ENCODE measurements around the gene VSIG8. TPM values are rescaled to one million over a fixed set of nuclear protein-coding genes. Genes with fewer than 3 reads are reported as not detected.

Gene VSIG8
- total and polyA plus RNA-seq, 2 of the 4 experiments (the other 2 are of a cell fraction) = not detected

DNA sequence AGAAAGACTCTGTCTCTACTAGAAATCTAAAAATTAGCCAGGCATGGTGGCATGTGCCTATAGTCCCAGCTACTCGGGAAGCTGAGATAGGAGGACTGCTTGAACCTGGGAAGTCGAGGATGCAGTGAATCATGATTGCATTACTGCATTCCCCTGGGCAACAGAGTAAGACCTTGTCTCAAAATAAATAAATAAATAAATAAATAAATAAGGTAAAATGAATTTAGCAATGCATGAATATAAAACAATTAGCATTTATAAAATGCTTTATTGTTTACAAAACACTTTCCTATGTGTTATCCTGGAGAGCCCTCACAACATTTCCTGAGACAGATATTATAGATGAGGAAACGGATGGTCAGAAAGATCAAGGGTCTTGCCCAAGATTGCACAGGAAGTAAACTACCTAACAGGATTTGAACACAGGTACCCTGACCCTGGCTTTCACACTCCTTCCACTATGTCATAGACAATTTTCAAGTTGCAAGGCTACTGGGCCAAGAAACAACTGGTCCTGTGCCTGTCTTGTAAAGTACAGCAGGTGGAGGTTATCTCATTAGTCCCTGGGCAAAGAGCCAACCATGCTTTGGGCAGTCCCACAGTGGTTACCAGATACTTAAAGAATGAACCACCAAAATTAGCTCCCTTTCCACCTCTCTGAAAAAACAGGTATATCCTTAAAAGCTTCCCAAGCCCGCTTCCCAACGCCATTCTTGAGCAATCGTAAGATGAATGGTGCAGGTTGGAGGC, 15.4 kb upstream of the VSIG8 start:
- intact Hi-C loops (cut with micrococcal nuclease) (no loop called here), in situ Hi-C loops (cut with MboI; ENCODE audit: low sequenced_read_pairs) (loop anchor here (25.0 kb wide), 1 partner anchor 666 kb away; the partner anchor contains the start of gene ACKR1), dilution Hi-C loops (cut with HindIII; ENCODE audit: low sequenced_read_pairs, unreplicated experiment) (loop anchor here (25.0 kb wide), 1 partner anchor 91 kb away; the partner anchor contains the start of gene DUSP23)
- Histone ChIP-seq H4K91ac (ENCODE audit: insufficient read depth, low read depth, low read length) (no peak overlapping the region), H2BK15ac (ENCODE audit: low read depth, low read length) (no peak overlapping the region), H3K9ac (ENCODE audit: low read depth, low read length) (no peak overlapping the region), H3K9me1 (ENCODE audit: insufficient read depth, low read length) (peaks cover 17% of the 10 kb centered on the region), H3K27ac (ENCODE audit: insufficient read depth, low read length) (no peak overlapping the region), H3K9me3 (ENCODE audit: control insufficient read depth, insufficient read depth, low read length) (no peaks in the 10 kb centered on the region), H4K8ac (ENCODE audit: low read depth in 2 of 2, low read length in 2 of 2) (no peak overlapping the region), H2AK9ac (replicated peaks; ENCODE audit: low read depth, low read length, poor library complexity) (no peak overlapping the region), H3K18ac (ENCODE audit: low read depth, low read length) (no peak overlapping the region), H3K36me3 (ENCODE audit: control insufficient read depth, insufficient read depth, low read length) (no peaks in the 10 kb centered on the region), H3K4me2 (ENCODE audit: low read depth, low read length) (no peak overlapping the region), H3K23ac (ENCODE audit: low read depth, low read length) (no peak overlapping the region), H2BK120ac (ENCODE audit: low read depth, low read length) (no peak overlapping the region), H3K14ac (replicated peaks; ENCODE audit: low read depth, low read length) (no peak overlapping the region), H3K4me1 (ENCODE audit: control insufficient read depth, insufficient read depth, low read length) (peaks cover 15% of the 10 kb centered on the region), H4K20me1 (ENCODE audit: insufficient read depth, low read length) (no peaks in the 10 kb centered on the region), H3K27me3 (ENCODE audit: control insufficient read depth, insufficient read depth, low read length) (no peaks in the 10 kb centered on the region), H2AK5ac (ENCODE audit: low read depth, low read length) (no peak overlapping the region), H2AFZ (replicated peaks; ENCODE audit: low read length, poor library complexity) (no peak overlapping the region), H3K79me1 (ENCODE audit: low read depth in 1 of 2, low read length in 2 of 2) (no peaks in the 10 kb centered on the region), H3K4me3 (ENCODE audit: insufficient read depth, low read depth, low read length) (no peak overlapping the region), H2BK5ac (ENCODE audit: low read depth, low read length, poor library complexity, severe bottlenecking) (no peak overlapping the region), H3K56ac (ENCODE audit: extremely low read depth, insufficient read depth, low read length) (no peak overlapping the region), H4K5ac (ENCODE audit: low read depth, low read length) (no peak overlapping the region), H3K4ac (ENCODE audit: low read depth, low read length) (no peak overlapping the region), H2BK20ac (ENCODE audit: low read depth, low read length) (no peak overlapping the region)
- WGBS, 2 experiments (ENCODE audit: extremely low coverage in 2 of 2, insufficient read length in 1 of 2) = no CpG with 5 or more reads among the region's 6 CpGs
- ChIA-PET CTCF (no interaction called here), POLR2A (ENCODE audit: unreplicated experiment) (no interaction called here)
- TF ChIP-seq NFE2L2 (IDR thresholded peaks at IDR 0.05; ENCODE audit: low read depth, low read length) (no peak), POLR2A (IDR thresholded peaks at IDR 0.05; ENCODE audit: low read depth, low read length) (no peak), RAD21 (IDR thresholded peaks at IDR 0.05; ENCODE audit: low read length) (no peak), MAZ (IDR thresholded peaks at IDR 0.05; ENCODE audit: borderline replicate concordance, low read depth, low read length) (no peak)
- TF ChIP-seq, protein P1, sequence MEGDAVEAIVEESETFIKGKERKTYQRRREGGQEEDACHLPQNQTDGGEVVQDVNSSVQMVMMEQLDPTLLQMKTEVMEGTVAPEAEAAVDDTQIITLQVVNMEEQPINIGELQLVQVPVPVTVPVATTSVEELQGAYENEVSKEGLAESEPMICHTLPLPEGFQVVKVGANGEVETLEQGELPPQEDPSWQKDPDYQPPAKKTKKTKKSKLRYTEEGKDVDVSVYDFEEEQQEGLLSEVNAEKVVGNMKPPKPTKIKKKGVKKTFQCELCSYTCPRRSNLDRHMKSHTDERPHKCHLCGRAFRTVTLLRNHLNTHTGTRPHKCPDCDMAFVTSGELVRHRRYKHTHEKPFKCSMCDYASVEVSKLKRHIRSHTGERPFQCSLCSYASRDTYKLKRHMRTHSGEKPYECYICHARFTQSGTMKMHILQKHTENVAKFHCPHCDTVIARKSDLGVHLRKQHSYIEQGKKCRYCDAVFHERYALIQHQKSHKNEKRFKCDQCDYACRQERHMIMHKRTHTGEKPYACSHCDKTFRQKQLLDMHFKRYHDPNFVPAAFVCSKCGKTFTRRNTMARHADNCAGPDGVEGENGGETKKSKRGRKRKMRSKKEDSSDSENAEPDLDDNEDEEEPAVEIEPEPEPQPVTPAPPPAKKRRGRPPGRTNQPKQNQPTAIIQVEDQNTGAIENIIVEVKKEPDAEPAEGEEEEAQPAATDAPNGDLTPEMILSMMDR (conservative IDR thresholded peaks at IDR 0.05; ENCODE audit: low read depth, low read length) = no peak
- BruUV-seq (replicated peaks) = no TSS peak
- DNase-seq (no peak), ATAC-seq (ENCODE audit: low read depth) (no peak)

All from IMR-90 (cell line).